ENCODE results near the gene CLN6.
"Not testable (repeated sequence)": the region's sequence is repeated elsewhere in the genome, so short reads cannot be mapped to it uniquely, and the experiment has no call there.

CLN6 gene

DNA sequence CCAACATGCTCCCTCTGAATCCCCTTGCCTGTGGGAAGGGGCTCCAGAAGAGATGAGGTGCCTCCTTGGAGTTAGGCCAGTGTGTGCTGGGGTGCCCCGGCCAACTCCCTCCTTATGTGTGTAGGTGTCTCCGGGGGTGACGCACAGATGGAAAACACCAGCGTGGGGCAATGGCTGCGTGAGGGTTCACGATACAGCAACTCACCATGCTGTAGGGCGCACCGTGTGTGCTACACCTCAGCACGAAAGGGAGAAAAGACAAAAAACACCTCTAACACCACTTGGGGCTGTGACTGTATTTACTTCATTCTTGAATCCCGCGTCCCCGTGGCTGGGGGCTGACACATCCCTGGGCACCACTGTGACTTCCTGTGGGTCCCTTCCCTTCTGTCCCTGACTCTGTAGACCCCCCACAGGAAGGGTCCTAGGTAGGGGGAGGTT lies 22.8 kb downstream of the CLN6 start:
- DNase-seq (ENCODE audit: low read depth in 2 of 2) = no peak

DNA sequence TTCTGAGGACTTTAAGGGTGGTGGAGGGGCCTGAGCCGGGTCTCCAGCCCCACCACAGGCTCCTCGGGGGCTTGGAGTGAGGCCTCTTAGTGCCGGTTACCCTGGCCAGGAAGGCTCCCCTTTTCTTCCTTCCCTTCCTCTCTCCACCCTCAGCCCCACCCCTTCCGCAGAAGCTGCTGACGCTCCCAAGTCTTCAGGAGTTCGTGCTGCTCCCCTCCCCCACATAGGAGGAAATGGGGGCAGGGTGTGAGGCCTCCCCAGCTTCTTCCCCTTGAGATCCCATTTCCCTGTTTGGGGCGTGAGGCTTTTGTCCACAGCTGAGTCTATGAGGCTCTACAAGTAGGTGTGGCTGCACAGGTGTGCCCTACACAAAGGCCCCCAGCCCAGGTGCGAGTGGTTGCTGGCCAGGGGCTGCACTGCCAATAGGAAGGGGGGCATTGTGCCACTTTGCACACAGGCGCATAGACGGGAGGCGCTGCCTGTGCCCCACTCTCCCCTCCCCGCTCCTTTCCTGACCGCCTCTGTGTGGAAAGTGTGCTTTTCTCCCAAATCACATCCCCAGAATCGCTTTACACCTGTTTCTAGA lies 23.5 kb downstream of the CLN6 start:
- DNase-seq (ENCODE audit: low read depth in 2 of 2) = no peak

DNA sequence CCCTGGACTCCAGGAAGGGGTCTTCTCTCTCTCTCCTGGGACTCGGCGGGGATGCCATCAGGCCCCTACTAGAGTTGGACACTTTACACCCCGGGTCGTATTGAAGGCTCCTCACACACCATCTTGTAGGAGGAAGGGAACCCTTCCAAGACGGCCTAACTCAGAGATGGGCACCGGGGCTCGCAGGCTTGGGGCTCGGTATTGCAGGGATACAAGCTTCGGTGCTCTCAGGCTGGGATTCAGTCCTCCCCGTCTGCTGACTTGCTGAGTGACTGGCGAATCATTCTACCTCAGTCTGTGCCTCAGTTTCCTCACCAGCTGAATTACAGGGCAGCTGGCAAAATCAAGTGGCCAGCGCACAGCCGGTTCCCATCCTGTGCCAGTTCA lies 24.0 kb downstream of the CLN6 start:
- no peak for DNase-seq (ENCODE audit: low read depth in 2 of 2)

DNA sequence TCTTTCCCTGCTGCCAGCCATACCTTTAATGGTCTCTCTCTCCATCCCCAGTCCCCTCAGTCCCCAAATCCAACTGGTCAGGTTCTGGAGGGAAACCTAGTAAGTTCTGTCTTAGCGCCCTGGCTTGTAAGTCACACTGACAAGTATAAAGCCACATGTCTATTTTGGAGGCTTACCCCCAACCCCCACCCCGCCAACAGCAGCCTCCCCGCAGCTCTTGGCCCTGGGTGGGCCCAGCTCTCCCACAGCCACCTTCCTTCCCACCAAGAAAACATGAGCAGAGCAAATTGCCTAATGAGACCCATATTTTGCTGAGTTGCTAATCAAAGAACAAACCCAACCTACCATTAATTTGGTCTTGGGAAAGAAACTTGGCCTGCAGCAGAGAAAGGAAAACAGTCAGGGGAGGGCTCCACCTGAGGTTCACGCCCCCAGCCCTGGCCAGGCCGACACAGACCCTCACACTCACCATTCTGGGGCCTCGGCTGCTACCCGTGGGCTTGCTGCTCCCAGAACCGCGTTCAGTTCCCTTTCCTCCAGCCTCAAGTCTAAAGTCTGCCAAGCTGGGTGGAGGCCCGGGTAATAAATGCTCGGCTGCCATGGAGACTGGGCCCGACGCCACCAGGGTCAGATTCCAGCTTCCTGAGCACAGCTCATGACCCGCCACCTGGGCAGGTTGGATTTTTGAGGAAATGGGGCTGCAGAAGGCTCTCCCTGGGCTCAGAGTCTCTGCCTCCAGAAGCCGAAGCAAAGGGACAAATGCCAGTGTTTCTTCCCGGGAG lies 24.6 kb downstream of the CLN6 start, which contains the start of gene CALML4:
CALML4 (minus strand) TSS at position 557 of the 782 bp plus-strand sequence; CDS start at position 472, 85 bp downstream.
- DNase-seq (ENCODE audit: low read depth in 2 of 2) = no peak

DNA sequence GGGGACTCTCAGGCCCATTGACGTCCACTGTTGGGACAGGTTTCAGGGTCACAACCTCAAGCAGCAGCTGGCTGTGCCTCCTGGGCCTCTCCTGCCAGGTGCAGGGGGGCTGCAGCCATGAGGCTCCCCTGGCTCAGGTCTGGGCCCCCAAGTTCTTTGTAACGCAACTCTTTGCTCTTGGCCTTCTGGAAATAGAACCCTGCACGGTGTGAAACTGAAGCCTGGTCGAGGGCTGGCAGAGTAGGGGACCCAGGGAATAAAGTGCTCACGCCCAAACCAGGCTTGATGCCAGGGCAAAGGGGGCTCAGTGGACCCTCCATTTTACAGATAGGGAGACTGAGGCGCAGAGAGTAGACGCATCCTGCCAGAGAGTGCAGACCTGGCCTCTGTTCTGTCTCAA lies 25.2 kb downstream of the CLN6 start:
- DNase-seq (ENCODE audit: low read depth in 2 of 2) = no peak

DNA sequence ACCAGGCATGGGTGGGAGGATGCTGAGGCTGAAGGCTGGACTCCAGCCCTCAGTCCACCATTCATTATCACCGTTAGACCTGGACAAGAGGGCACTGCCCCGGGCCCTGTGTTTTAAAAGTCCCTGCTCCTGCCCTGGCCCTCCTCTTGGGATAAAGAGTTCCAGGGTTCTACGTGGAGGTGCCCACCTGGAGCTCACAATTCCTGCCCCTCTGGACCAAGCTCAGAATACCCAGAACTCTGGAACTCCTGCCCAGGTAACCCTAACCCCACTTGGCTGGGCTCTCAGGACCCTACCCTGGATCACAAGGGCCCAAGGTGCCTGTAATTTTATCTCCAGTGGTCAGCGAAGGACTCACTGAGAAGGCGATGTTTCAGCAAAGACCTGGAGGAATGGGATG lies 25.6 kb downstream of the CLN6 start:
- no peak for DNase-seq (ENCODE audit: low read depth in 2 of 2)

DNA sequence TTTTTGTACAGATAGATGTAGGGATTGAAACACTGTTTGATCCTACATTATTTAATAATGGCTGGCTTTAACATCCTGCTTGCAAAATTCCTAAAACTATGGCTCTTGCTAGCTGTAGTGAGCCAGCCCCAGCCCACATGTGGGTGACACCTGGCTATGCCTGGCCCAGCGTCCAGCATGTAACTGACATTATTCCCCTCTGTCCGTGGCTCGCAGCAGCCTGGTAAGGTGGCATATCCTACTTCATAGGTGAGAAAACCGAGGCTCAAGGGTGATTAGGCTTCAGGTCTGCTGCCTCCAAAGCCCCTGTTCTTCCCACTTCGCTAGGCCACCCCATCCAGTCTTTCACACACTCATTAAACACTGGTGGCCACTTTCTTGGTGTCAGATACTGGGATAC lies 26.0 kb downstream of the CLN6 start:
- DNase-seq (ENCODE audit: low read depth in 2 of 2) = no peak

DNA sequence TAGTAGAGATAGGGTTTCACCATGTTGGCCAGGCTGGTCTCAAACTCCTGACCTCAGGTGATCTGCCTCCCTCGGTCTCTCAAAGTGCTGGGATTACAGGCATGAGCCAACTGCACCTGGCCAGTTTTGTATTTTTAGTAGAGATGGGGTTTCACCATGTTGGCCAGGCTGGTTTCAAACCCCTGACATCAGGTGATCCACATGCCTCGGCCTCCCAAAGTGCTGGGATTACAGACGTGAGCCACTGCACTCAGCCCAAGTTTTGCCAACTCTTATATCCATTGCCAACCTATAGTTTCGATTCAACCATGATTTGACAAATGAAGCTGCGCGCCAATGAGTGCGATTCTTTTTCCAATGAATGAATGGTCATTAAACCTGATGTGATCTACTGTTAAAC lies 26.5 kb downstream of the CLN6 start:
- DNase-seq (ENCODE audit: low read depth in 2 of 2) = not testable (repeated sequence)

DNA sequence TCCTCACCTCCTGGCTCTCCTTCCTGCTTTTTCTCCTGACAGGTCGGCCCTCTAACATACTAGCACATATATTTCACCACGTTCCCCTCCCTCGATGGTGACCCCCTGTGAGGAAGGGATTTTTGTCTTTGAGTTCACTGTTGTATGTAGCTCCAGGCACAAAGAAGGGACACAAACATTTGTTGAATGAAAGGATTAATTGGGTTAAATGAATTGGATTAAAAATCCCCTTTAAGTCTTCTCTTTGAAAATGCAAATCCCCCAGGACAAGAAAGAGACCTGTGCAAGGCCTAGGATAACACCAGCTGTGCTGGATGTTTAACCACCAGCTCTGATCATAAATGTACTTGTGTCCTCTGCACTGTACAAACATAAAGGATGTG lies 27.7 kb downstream of the CLN6 start:
- DNase-seq (ENCODE audit: low read depth in 2 of 2) = no peak

DNA sequence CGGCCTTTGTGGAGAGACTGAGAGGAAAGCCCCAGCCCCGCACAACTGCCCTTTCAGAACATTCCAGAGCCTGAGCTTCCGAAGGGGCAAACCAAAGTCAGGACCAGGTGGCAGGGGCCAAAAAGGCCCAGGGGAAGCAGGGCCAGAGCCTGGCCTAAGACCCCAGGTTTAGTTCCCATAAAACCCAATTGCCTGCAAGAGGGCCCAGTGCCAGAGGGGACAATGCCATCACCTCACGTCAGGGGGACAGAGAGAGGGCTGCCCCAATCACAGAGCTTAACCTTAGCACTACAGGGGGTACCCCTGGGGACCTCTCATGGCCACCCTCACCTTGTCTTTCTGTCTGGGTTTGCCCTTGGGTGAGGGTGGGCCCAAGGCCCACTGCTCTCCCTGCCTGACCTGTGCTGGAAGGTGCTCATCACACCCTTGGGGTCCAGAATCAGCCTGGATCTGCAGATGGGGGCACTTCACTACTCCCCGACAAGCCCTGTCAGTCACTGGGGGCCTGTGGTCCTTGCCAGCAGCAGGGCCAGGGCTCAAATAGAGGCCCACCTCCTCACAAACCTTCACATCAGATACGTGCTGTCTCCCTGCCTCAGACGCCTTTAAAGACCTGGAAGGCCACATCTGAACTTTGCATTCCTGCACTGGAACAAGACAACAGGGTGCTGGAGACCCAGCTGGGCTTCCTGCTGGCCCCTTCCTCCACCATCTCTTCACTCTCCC lies 28.2 kb downstream of the CLN6 start:
- no peak for DNase-seq (ENCODE audit: low read depth in 2 of 2)

DNA sequence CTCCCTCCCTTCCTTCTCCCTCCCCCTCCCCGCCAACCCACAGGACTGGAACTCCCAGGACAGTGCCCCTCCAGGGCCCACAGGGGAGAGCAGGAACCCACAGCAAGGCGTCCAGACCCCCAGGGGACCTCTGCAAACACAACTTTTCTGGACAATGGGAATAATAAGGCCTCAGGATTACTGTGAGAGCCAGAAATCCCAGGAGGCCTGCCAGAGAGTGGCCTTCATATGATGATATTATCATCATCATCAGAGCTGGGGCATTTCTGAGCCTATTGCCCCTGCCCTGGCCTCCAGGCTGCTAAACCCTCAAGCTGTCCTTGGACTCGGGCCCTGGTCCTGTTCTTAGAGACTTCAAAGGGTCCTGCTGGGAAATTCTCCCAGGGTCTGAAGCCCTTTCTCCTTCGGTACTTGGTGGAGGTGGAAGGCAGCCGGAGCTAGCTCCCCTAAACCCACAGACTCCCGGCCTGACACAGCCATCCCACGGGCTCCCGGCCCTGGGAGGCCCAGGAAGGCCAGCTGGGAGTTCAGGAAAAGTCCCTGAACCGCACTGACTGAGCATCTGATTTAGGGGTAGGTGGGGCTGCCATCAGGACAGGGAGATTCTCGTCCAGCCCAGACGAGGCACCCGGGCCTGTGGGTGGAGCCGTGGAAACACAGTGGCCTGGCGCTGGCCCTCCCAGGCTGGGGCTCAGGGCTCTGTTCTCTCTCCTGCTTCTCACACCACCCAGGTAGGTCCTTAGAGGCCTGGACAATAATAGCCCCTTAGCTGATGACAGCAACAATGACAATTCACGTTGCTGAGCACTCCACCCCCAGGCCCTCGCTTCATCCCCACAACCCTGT lies 29.3 kb downstream of the CLN6 start:
- no peak for DNase-seq (ENCODE audit: low read depth in 2 of 2)

DNA sequence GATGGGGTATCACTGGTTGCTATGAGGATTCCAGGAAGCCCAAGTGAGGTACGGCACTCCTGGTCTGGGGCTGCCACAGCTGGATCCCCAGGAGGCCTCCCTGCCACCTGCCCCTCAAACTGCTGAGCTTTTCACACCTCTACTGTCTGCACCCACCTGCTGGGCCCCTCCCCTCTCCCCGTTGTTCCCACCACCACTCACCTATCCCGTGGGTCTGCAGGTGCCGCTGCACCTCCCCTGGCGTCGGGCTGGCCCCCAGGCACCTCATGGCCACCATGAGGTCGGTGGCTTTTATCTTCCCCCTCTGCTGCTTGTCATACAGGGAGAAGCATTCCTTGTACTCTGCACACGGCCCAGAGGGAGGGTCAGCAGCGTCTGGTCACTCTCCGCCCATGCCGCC lies 30.2 kb downstream of the CLN6 start:
- DNase-seq (ENCODE audit: low read depth in 2 of 2) = no peak

DNA sequence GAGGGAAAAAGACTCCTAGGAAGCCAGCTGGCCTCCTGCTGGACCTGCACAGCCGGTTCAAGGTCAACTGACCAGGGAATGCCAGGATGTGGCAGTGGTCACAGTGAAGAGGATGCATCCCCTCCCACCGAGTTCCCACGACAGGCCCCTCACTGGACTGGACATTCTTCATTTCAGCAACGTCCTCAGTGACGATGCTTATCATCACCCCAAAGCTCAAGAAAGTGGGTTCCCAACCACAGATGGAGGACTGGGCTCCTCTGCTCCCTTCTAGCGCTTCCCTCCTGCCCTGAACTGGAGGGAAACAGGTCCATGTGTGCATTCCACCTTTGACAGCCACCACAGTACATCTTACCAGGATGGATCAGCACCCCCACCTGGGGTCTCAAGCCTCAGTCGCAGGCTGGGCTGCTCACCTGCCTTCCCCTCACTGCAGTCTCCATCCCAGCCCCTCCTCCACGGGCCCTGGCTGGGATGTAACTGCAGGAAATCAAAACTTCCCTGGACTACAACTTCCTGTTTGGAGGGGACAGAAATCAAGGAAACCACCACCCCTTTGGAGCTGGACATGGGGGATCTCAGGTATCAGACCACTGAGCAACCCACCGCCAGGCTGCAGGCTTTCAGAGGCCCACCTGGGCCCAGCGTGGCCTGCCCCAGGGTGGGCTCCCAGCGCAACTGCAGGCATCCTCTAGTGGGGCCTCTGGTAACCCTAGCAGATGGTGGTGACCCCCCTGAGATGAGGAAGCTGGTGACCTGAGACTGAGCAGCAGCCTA lies 31.7 kb downstream of the CLN6 start:
- no peak for DNase-seq (ENCODE audit: low read depth in 2 of 2)

DNA sequence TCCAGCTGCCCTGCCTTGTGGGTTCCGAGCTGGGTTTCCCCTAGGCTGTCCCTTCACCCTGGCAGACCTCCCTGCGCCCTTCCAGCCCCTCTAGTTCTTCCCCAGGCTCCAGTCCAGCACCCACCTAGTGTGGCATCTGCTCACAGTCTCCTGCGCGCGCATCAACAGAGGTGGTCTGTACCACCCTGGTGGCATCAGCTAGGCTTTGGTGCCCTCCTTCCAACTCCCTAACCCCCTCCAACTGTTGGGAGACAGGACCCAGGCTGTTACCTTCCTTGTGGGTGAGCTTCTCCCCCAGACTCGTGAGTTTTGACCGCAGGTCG lies 32.4 kb downstream of the CLN6 start:
- DNase-seq (ENCODE audit: low read depth in 2 of 2) = no peak

DNA sequence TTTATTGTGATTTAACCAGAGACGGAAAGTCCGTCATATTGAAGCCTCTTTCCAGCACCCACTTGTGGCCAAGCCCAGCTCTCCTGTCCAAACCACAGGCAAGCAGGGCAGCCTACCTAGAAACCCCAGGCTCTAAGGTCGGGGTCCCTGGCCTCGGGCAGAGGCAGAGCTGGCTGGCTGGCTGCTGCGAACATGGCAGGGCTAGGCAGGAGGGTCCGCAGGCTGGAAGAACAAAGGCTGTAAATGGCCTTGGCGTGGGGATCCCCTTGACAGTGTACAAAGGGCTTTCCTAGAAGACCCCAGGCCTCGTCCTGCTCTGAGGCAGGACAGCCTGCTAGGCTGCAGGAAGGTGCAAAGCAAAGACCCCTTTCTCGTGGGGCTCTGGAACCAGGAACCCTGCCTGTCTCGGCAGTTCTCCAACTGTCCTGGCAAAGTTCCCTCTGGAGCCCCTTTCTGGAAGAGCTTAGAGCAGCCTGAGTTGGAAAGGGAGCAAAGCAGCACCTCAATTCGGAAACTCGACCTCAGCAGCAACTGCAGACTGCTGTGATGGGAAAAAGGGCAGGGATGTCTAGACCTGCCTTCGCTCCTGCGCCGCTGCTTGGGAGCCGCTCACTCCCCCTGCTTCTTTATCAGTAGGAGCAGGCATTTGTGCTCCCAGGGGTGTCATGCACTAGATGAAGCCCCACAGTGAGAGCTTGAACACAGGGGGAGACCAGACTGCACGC lies 32.9 kb downstream of the CLN6 start:
- DNase-seq (ENCODE audit: low read depth in 2 of 2) = no peak

DNA sequence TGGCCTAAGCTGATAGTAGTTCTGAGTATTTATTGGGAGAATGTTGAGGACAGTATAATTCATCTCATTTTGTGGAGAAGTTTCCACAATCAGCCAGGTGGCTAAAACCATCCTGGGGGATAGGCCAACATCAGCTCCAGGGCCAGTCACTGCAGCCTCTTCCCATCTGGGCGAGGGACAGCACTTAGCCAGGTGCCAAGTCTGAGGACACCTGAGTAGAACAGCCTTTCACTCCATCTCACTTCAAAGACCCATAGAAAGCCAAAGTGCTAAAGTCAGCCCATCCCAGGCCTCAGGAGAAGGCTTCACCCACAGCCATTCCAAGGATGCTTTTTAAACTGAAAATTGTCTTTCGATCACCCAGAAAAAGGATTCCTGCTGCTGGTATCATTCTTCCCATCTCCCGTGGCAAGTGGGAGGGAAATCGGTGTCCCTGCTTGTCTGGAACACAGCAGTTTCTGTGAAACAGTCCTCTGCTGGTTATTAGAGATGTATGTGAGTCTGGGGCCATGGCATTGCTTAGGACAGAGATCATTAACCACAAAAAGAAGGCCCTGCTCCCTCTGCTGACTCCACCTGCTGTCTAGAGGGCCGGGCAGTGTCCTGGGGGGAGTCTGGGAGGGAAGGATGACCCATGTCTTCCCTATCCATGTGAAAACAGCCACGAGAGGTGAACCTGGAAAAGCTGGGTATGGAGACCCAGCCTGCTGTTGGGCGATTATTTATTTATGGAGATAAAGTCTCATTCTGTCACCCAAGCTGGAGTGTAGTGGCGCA lies 34.0 kb downstream of the CLN6 start:
- DNase-seq (ENCODE audit: low read depth in 2 of 2) = no peak

DNA sequence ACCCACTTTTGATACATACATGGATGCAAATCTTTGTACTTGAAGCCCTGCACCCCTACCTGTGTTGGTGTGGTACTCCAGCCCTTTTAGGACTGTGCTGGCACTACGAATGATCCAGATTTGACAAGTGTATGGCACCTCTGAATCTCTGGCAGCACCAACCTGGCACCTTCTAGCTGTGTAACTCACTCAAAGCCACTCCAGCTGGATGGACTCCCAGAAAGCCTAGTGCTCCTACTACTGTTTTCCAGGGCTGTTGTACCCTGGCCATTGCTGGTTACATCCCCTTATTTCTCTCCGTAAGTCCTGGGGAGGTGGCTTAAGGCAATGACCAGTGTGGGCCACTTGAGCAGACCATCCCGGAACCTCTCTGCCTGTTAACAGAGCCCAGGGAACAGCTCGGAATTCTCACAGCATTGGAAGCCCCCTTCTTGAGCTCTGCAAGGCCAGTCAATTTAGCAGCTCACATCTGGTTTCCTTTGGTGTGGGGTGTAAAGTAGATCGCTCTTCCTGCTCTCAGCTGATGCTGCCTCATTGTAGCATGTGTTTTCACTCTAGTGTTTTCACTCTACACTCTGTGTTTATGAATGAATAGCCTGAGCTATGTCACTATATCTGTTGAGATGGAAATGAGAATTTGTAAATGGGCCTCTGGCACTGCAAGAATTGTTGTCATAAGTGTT lies 36.6 kb downstream of the CLN6 start:
- no peak for DNase-seq (ENCODE audit: low read depth in 2 of 2)

DNA sequence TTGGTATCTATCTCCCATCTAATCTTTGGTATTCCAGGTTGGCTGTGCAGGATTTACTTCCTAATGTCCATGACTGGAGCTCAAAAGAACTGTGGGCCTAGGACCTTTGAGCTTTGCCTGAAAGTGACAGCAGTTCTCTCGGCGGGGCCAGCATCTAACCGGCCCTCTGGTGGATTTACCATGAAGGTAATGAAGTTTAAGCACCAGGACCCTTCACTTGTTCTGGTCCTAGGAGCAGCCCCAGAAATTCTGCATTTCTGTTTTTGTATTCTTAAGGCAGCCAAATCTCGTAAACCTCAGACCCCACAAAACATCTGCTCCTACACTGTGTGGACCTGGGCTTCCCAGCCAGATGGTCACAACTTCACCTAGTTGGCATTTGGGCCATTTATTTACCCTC lies 37.4 kb downstream of the CLN6 start:
- no peak for DNase-seq (ENCODE audit: low read depth in 2 of 2)

DNA sequence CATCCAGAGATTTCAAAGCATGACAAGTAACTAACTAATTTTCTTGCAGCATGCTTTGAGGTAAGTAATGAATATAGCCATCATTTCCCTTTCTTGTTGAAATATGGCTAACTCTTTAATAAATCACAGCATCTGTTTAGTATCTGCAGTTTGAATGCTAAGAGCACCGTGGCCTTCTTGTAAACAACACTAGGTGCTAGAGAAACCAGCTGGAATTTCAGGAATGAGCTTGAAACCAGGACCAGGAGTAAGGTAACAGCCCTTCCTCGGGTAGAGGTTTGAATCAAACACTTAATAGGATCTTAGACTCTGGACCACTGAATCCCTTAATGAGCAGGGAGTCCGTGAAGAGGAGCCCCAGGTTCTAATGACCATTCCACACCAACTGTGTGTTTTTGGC lies 38.0 kb downstream of the CLN6 start:
- no peak for DNase-seq (ENCODE audit: low read depth in 2 of 2)
